ENCODE measurements around the gene FRMD4A. TPM values are rescaled to one million over a fixed set of nuclear protein-coding genes. Genes with fewer than 3 reads are reported as not detected.

The FRMD4A gene
- total RNA-seq, 1 experiment from 2014 or later: 7.1 TPM

GRCh38 chr10:13774303-13774893 lies 556.3 kb downstream of the FRMD4A start:
- peaks cover 43% of the 10 kb centered on the region for H3K4me1 ChIP-seq (ENCODE audit: insufficient read depth, low read length)
- no peaks in the 10 kb centered on the region for H4K20me1 ChIP-seq (ENCODE audit: low read length)
- H3K36me3 ChIP-seq (ENCODE audit: low read depth, low read length): no peaks in the 10 kb centered on the region
- H3K27me3 ChIP-seq (ENCODE audit: low read length): no peaks in the 10 kb centered on the region
- intact Hi-C loops (cut with micrococcal nuclease): no loop called here
- ChIA-PET CTCF (no interaction called here), POLR2A (ENCODE audit: unreplicated experiment) (no interaction called here)
- H3K9ac ChIP-seq (ENCODE audit: low read length): peak overlapping the region; percentile 76; the same call in 1 of the 2 replicates
- H3K27ac ChIP-seq (ENCODE audit: low read length): peak overlapping the region; percentile 99
- no peak overlapping the region for H3K4me2 ChIP-seq (ENCODE audit: low read length)
- TF ChIP-seq CTCF (conservative IDR thresholded peaks at IDR 0.05; ENCODE audit: low read depth, low read length): no peak
- TF ChIP-seq EZH2 (IDR thresholded peaks at IDR 0.05; ENCODE audit: low read length, unreplicated experiment): no peak
- TF ChIP-seq EZH2phosphoT487 (IDR thresholded peaks at IDR 0.05; ENCODE audit: borderline replicate concordance, low read length): no peak
- BruUV-seq (replicated peaks): no TSS peak
- no peak overlapping the region for H2AFZ ChIP-seq (ENCODE audit: low read length)
- H3K9me2 ChIP-seq (replicated peaks; ENCODE audit: low read length): no peaks in the 10 kb centered on the region
- no peaks in the 10 kb centered on the region for H3K79me2 ChIP-seq (ENCODE audit: low read length)
- DNase-seq (no peak), ATAC-seq (no peak)
- H3K9me3 ChIP-seq (ENCODE audit: low read length): no peaks in the 10 kb centered on the region
- no peaks in the 10 kb centered on the region for H3F3A ChIP-seq (ENCODE audit: low read length, unreplicated experiment)
- H3K4me3 ChIP-seq (ENCODE audit: low read length): no peak overlapping the region

- no peak for ATAC-seq
- Histone ChIP-seq H3K27me3 (ENCODE audit: low read length) (no peaks in the 10 kb centered on the region), H3K79me2 (ENCODE audit: low read length) (no peaks in the 10 kb centered on the region), H3K9me3 (ENCODE audit: low read length) (no peaks in the 10 kb centered on the region), H3K9me2 (replicated peaks; ENCODE audit: low read length) (no peaks in the 10 kb centered on the region), H3K36me3 (ENCODE audit: low read depth, low read length) (no peaks in the 10 kb centered on the region), H3K9ac (ENCODE audit: low read length) (peak overlapping the region; percentile 76), H3K27ac (ENCODE audit: low read length) (peak overlapping the region; percentile 99), H3F3A (ENCODE audit: low read length, unreplicated experiment) (no peaks in the 10 kb centered on the region), H4K20me1 (ENCODE audit: low read length) (no peaks in the 10 kb centered on the region), H3K4me1 (ENCODE audit: insufficient read depth, low read length) (peaks cover 43% of the 10 kb centered on the region), H3K4me3 (ENCODE audit: low read length) (peak overlapping the region; percentile 39; the same call in 1 of the 2 replicates), H2AFZ (ENCODE audit: low read length) (no peak overlapping the region), H3K4me2 (ENCODE audit: low read length) (peak overlapping the region; percentile 72)
- peak; percentile 41 for DNase-seq
- intact Hi-C loops (cut with micrococcal nuclease): no loop called here
- CTCF ChIA-PET: no interaction called here
- TF ChIP-seq CTCF (conservative IDR thresholded peaks at IDR 0.05; ENCODE audit: low read depth, low read length) (no peak), EZH2 (IDR thresholded peaks at IDR 0.05; ENCODE audit: low read length, unreplicated experiment) (no peak), EZH2phosphoT487 (IDR thresholded peaks at IDR 0.05; ENCODE audit: borderline replicate concordance, low read length) (no peak)
- BruUV-seq (replicated peaks): no TSS peak
- POLR2A ChIA-PET (ENCODE audit: unreplicated experiment): no interaction called here
These were observed 557.1 kb downstream of the FRMD4A start for GRCh38 chr10:13773496-13774170.

GRCh38 chr10:13773043-13773442 lies 557.7 kb downstream of the FRMD4A start:
- peaks cover 43% of the 10 kb centered on the region for H3K4me1 ChIP-seq (ENCODE audit: insufficient read depth, low read length)
- peak overlapping the region; percentile 99 for H3K27ac ChIP-seq (ENCODE audit: low read length)

More at GRCh38 chr10:13773043-13773442, 557.7 kb downstream of the FRMD4A start:
- no peaks in the 10 kb centered on the region for H3K9me3 ChIP-seq (ENCODE audit: low read length)
- H3K9ac ChIP-seq (ENCODE audit: low read length): peak overlapping the region; percentile 76
- ChIA-PET POLR2A (ENCODE audit: unreplicated experiment) (no interaction called here), CTCF (no interaction called here)
- peak; percentile 7; the same call in 1 of the 2 replicates for ATAC-seq
- H3K9me2 ChIP-seq (replicated peaks; ENCODE audit: low read length): no peaks in the 10 kb centered on the region
- peak overlapping the region; percentile 39; the same call in 1 of the 2 replicates for H3K4me3 ChIP-seq (ENCODE audit: low read length)
- BruUV-seq (replicated peaks): no TSS peak
- no peak overlapping the region for H2AFZ ChIP-seq (ENCODE audit: low read length)
- no peaks in the 10 kb centered on the region for H3F3A ChIP-seq (ENCODE audit: low read length, unreplicated experiment)
- peak overlapping the region; percentile 72 for H3K4me2 ChIP-seq (ENCODE audit: low read length)
- no peaks in the 10 kb centered on the region for H3K36me3 ChIP-seq (ENCODE audit: low read depth, low read length)
- intact Hi-C loops (cut with micrococcal nuclease): no loop called here
- peak; percentile 66 for DNase-seq
- no peaks in the 10 kb centered on the region for H3K79me2 ChIP-seq (ENCODE audit: low read length)
- H3K27me3 ChIP-seq (ENCODE audit: low read length): no peaks in the 10 kb centered on the region
- H4K20me1 ChIP-seq (ENCODE audit: low read length): no peaks in the 10 kb centered on the region
- TF ChIP-seq EZH2 (IDR thresholded peaks at IDR 0.05; ENCODE audit: low read length, unreplicated experiment) (no peak), CTCF (conservative IDR thresholded peaks at IDR 0.05; ENCODE audit: low read depth, low read length) (no peak), EZH2phosphoT487 (IDR thresholded peaks at IDR 0.05; ENCODE audit: borderline replicate concordance, low read length) (no peak)
